GM18507 (cell line): ENCODE results near the gene CENPV.
A peak's percentile ranks its signal among the peaks of the same experiment; 100 is the strongest.
"Not testable (repeated sequence)": the region's sequence is repeated elsewhere in the genome, so short reads cannot be mapped to it uniquely, and the experiment has no call there.

Experiments used
- DNase-seq: peaks from one replicate; pipeline ENCODE4 v3.0.0; 2011; ENCODE audit warnings: low read depth; ENCODE audit not compliant: insufficient read length; ENCODE audit errors: extremely low spot score
- FAIRE-seq: peaks from 2 replicates; lab custom pipeline; 2011; peaks lifted over from hg19 to GRCh38; lab: Jason Lieb, UNC

Gene CENPV

GRCh38 chr17:16353317-16354174 lies at the start of gene CENPV:
Gene CENPV, minus strand, starts transcription at chr17:16353469. Its CDS starts 33 bp downstream, at chr17:16353436.
- DNase-seq = peak; percentile 66
- peak; percentile 65 for FAIRE-seq

DNA sequence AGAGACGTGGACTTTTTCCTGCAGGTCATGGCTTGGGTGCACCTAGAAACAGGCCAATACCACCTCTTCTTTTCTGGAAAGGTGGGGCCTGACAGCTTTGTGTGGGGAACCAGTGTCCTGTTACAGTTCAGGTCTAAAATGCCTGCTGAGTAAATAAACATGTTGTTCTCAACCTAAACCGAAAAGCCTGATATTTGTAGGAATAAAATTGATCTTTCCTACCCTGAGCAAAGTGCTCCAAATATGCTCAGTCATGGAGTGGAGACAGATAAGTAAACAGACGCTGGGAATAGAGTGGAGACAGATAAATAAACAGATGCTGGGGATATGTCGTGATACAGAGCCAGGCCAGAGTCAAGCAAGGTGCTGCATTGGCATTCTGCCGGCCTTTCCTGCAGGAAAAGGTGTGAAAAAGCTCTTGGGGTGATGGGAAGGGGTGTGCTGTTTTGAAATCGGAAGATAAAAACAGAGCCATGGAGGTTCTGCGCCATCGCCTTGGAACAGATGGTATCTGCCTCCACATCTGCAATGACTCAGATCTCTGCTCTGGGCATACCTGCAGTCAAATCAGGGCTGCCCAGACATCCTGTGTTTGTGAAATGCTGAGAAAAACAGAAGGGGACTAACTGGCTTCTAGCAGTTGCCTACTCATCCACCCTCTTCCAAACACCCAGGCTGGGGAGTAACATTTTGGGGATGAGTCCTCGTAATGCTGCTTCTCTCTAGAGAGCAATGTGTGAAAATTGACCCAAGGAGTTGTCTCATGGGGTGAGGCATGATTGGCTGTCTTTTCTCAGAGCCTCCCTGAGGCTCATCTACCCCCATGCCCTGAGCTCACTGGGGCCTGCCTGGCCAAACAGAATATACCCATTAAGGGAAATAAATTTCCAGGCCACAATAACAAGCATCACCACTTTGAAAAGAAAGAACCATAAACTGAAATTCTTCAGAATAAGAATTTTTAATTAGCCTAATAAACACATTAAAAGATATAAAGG lies 45.3 kb upstream of the CENPV start:
- peak; percentile 67 for FAIRE-seq
- no peak for DNase-seq

DNA sequence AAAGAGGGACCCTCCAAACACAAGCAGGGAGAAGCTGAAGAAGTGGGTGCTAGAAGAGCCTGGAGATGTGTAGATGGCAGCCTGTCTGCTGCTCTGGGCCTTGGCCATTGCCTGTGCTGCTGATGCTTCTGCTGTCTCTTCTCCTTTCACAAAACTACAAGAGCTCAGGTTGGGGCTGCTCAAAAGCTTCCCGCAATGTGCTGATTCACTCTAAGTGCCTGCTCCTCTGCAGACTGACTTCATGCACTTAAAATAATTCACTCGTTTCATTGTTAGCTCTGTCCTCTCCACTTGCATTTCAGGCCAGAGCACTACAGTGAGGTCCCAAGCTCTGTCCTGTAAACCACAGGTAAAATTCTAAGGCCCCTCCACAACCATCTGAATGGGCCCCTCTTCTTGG lies 43.4 kb upstream of the CENPV start:
- FAIRE-seq, DNase-seq: not testable (repeated sequence)

DNA sequence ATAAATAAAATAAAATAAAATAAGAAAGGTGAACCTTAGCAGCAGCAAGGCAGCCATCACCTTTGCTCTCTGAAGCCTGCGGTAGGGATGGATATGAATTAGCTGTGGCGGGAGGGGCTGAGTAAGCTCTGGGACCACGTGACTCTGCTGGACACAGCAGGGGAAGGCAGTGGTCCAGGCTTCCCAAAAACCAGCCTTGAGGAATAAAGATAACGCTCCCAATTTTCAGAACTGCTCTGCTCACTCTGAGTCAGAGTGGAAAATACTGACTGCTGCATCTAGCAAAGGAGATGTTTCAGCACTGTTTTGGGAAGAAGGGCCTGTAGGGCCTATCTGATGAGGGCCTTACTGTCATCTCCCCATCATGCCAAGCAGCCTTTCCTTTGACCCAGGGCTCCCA lies 42.6 kb upstream of the CENPV start:
- not testable (repeated sequence) for DNase-seq, FAIRE-seq

- DNase-seq, FAIRE-seq: not testable (repeated sequence)
These were observed 39.2 kb upstream of the CENPV start for GRCh38 chr17:16392491-16392890.

GRCh38 chr17:16391451-16391850 lies 38.2 kb upstream of the CENPV start:
- FAIRE-seq = no peak

DNA sequence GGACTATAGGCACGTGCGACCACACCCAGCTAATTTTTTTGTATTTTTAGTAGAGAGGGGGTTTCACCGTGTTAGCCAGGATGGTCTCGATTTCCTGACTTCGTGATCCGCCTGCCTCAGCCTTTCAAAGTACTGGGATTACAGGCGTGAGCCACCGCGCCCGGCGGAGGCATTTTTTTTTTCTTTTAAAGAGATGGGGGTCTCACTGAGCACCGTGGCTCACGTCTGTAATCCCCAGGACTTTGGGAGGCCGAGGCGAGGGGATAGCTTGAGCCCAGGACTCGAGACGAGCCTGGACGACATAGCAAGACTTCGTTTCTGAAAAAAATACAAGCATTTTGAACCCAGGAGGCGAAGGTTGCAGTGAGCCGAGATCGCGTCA lies 32.8 kb upstream of the CENPV start:
- FAIRE-seq = not testable (repeated sequence)

More at GRCh38 chr17:16391451-16391850, 38.2 kb upstream of the CENPV start:
- DNase-seq = no peak

DNA sequence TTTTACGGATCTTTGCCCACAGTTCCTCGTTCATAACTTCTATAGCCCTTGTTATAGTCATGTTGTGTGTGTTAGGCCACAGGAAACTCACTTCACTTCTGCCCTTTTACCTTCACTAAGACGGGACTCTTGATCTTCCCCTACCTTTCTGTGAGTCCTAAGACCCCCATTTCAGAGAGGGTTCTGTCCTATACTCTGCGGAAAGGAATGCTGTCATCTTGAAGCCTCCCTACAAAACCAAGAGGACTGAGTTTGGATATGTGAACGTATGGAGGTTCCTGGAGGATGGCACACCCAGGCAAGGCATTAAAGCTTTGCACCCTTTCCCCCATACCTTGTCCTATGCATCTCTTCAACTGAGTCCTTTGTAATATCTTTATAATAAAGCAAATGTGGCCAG lies 31.3 kb upstream of the CENPV start:
- FAIRE-seq = no peak
- no peak for DNase-seq

More for the DNA sequence above, 32.8 kb upstream of the CENPV start:
- not testable (repeated sequence) for DNase-seq

DNA sequence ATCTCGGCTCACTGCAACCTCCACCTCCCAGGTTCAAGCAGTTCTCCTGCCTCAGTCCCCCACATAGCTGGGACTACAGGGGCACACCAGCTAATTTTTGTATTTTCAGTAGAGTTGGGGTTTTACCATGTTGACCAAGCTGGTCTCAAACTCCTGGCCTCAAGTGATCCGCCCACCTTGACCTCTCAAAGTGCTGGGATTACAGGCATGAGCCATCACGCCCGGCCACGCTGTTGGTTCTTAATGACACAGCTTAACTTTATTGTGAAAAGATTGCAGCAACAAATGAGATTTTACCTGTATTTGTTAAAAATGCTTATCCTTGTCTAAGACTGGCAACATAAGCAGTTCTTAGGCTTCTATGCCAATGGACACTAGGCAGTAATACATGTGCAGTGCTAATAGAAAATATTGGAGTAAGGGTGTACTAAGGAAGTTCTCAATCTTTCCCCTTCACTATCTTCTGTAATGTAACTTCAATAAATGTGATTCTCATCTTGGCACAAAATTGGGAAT lies 30.6 kb upstream of the CENPV start:
- no peak for DNase-seq
- no peak for FAIRE-seq

DNA sequence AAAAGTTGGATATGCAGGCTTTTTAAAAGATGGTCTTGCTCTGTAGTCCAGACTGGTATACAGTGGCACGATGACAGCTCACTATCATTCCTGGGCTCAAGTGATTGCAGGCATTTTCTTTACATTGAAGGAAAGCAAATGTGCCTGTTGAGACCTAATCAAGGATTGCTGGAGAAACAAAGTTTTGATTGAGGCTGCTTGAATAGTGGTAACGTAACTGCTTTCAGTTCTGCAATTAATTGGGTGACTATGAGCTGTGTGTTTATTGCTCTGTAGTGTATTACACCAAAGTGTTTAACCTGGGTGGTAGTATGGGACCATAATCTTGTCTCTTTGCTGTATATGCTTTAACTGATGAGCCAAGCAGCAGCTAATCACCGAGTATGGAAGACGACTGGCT lies 29.9 kb upstream of the CENPV start:
- FAIRE-seq (no peak), DNase-seq (no peak)

- peak; percentile 48 for FAIRE-seq
- DNase-seq = no peak
These were observed 28.2 kb upstream of the CENPV start for GRCh38 chr17:16381496-16381820.

DNA sequence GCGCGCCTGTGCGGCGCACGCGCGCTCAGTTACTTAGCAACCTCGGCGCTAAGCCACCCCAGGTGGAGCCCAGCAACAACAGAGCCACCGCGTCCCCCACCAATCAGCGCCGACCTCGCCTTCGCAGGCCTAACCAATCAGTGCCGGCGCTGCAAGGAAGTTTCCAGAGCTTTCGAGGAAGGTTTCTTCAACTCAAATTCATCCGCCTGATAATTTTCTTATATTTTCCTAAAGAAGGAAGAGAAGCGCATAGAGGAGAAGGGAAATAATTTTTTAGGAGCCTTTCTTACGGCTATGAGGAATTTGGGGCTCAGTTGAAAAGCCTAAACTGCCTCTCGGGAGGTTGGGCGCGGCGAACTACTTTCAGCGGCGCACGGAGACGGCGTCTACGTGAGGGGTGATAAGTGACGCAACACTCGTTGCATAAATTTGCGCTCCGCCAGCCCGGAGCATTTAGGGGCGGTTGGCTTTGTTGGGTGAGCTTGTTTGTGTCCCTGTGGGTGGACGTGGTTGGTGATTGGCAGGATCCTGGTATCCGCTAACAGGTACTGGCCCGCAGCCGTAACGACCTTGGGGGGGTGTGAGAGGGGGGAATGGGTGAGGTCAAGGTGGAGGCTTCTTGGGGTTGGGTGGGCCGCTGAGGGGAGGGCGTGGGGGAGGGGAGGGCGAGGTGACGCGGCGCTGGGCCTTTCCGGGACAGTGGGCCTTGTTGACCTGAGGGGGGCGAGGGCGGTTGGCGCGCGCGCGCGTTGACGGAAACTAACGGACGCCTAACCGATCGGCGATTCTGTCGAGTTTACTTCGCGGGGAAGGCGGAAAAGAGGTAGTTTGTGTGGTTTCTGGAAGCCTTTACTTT lies 27.6 kb upstream of the CENPV start, which contains the start of gene UBB:
UBB (plus strand) TSS at position 452 of the 856 bp plus-strand sequence. CDS start 817 bp downstream, outside the sequence.
- FAIRE-seq = peak; percentile 97
- DNase-seq = peak; percentile 88

DNA sequence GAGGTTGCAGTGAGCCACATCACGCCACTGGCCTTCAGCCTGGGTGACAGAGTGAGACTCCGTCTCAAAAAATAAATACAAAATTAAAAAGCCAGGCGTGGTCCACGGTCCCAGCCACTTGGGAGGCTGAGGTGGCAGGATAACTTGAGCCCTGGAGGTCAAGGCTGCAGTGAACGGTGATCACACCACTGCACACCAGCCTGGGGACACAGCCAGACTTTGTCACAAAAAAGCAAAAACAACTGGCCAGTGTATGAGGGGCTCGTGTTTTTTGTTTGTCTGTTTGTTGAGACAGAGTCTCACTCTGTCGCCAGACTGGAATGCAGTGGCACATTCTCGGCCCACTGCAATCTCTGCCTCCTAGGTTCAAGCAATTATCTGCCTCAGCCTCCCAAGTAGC lies 26.4 kb upstream of the CENPV start:
- FAIRE-seq = no peak
- DNase-seq = no peak

GRCh38 chr17:16378636-16379282 lies 25.5 kb upstream of the CENPV start:
- FAIRE-seq (no peak), DNase-seq (no peak)

- DNase-seq (no peak), FAIRE-seq (no peak)
These were observed 24.7 kb upstream of the CENPV start for GRCh38 chr17:16377941-16378341.

DNA sequence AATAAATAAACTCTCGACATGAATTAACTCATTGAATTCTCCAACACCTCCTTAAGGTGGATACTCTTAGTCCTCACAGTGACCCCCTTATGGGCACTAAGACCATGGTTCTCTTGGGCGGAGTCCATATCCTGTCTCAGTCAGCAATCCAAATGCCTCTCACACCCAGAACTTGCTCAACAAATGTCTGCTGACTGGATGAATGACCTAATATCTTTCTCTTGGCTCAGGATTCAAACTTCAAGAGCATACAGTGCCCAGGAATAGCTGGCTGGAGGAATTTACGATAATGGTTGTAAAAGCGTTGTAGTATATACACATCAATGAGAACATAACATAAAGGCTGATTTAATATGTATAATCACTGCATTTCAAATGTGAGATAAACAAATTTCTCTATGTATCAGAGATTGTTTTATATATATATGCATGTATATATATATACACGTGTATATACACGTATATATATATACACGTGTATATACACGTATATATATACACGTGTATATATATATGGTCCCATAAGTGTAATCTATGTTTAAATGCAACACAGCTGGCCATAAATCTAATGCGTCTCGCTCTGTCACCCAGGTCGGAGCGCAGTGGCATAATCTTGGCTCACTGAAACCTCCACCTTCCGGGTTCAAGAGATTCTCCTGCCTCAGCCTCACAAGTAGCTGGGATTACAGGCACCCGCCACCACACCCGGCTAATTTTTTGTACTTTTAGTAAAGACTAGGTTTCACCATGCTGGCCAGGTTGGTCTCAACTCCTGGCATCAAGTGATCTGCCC lies 21.1 kb upstream of the CENPV start:
- FAIRE-seq (no peak), DNase-seq (no peak)

DNA sequence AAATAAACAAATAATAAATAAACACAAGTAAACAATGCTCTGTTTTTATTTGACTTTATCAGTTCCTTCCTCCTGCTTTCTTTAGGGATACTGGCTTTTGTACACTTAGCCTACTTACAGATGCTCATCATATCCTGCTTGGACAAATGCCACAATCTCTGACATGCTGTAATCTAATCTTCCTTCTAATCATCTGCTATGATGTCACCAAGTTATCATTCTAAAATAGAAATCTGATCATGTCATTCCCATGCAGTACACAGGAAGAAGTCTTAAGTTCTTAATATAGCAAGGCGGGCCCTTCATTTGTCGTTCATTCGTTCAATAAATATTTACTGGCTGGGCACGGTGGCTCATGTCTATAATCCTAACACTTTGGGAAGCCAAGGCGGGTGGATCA lies 18.5 kb upstream of the CENPV start:
- no peak for FAIRE-seq
- DNase-seq = no peak

DNA sequence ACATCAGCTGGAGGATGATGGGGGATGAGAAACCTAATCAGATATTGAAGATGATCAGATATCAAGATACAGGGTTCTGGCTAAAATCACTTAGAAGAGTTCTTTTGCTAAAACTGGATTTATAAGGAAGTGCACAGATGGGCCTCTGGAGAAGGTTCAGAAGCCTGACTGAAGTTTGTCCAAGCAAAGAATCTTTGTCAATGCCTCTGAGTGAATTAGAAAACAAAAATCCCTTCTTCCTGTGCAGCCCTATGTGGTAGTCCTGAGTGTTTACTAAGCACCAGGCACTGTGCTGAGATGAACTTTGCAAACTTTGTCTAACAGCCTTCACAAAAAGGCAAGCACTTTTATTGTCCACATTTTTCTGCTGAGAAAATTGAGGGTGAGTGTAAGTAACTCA lies 11.4 kb upstream of the CENPV start:
- DNase-seq (no peak), FAIRE-seq (no peak)
